Measurements from ENCODE around the gene MAP3K3. TPM values are rescaled to one million over a fixed set of nuclear protein-coding genes. Genes with fewer than 3 reads are reported as not detected.

MAP3K3 gene
- total RNA-seq, 1 donor from 2014 or later, result 54.6 TPM

DNA sequence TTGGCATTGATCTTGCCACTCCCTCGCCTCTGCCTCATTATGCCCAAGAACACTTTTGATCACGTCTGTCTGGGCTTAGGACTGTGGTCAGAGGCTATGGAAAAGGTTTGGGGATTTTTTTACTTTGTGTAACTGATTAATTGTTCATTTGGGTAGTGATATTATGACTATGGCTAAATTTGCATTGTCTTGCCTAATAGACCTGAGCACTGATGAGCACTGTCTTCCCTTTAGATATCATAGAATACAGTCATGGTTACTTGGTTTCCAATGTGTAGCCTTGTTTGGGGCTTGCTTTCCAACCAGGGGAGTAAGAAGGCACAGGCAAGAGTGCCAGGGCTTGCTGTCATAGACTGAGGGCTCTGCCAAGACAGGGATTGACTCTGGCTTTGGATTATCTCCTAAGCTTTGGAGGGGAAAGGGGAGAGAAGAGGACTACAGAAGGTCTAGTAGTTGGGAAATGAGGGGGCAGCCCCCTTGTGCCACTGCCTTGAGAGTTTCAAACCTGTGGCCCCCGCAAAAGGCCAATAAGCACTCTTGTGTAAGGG lies 64.0 kb downstream of the MAP3K3 start:
- Mint-ChIP-seq H3K9me3 (ENCODE audit: unreplicated experiment) (peaks cover 5% of the 10 kb centered on the region), H3K36me3 (ENCODE audit: unreplicated experiment) (no peaks in the 10 kb centered on the region), H3K4me1 (ENCODE audit: low read depth, unreplicated experiment) (peaks cover 4% of the 10 kb centered on the region), H3K27me3 (ENCODE audit: unreplicated experiment) (no peaks in the 10 kb centered on the region), H3K27ac (ENCODE audit: unreplicated experiment) (no peak overlapping the region), H3K4me3 (ENCODE audit: unreplicated experiment) (no peak overlapping the region)
- DNase-seq, result no peak
- TF ChIP-seq, protein P1, sequence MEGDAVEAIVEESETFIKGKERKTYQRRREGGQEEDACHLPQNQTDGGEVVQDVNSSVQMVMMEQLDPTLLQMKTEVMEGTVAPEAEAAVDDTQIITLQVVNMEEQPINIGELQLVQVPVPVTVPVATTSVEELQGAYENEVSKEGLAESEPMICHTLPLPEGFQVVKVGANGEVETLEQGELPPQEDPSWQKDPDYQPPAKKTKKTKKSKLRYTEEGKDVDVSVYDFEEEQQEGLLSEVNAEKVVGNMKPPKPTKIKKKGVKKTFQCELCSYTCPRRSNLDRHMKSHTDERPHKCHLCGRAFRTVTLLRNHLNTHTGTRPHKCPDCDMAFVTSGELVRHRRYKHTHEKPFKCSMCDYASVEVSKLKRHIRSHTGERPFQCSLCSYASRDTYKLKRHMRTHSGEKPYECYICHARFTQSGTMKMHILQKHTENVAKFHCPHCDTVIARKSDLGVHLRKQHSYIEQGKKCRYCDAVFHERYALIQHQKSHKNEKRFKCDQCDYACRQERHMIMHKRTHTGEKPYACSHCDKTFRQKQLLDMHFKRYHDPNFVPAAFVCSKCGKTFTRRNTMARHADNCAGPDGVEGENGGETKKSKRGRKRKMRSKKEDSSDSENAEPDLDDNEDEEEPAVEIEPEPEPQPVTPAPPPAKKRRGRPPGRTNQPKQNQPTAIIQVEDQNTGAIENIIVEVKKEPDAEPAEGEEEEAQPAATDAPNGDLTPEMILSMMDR (IDR thresholded peaks at IDR 0.05; ENCODE audit: partially characterized antibody, unreplicated experiment), result no peak

DNA sequence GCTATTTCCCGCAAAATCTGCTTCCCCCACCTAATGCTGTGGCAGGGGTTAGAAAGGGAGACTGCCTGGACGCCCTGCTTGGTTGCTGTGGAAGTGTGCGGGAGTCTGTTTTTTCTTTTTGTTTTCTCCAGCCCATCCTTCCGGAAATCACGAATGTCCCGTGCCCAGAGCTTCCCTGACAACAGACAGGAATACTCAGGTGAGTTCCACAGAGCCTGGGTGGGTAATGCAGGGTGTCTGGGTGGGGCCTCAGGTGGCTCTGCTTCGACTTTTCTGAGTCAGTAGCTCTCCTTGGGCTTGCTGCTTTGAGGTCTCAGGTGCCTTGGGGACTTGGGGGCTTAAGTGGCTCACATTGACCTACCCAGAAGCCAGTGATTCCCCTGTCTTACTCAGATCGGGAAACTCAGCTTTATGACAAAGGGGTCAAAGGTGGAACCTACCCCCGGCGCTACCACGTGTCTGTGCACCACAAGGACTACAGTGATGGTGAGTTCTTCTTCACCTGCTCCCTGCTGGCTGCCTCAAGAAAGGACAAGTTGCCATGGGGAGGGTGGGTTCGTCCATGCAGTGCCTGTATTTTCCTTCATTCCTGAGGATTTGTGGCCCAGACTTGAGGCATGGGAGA lies 66.3 kb downstream of the MAP3K3 start:
- no peak for DNase-seq
- H3K4me3 Mint-ChIP-seq (ENCODE audit: unreplicated experiment), result no peak overlapping the region
- TF ChIP-seq, protein P1 (IDR thresholded peaks at IDR 0.05; ENCODE audit: partially characterized antibody, unreplicated experiment), result no peak
- peaks cover 25% of the 10 kb centered on the region for H3K4me1 Mint-ChIP-seq (ENCODE audit: low read depth, unreplicated experiment)
- no peak overlapping the region for H3K27ac Mint-ChIP-seq (ENCODE audit: unreplicated experiment)
- H3K9me3 Mint-ChIP-seq (ENCODE audit: unreplicated experiment), result peaks cover 14% of the 10 kb centered on the region
- H3K27me3 Mint-ChIP-seq (ENCODE audit: unreplicated experiment), result peaks cover 5% of the 10 kb centered on the region
- no peaks in the 10 kb centered on the region for H3K36me3 Mint-ChIP-seq (ENCODE audit: unreplicated experiment)

DNA sequence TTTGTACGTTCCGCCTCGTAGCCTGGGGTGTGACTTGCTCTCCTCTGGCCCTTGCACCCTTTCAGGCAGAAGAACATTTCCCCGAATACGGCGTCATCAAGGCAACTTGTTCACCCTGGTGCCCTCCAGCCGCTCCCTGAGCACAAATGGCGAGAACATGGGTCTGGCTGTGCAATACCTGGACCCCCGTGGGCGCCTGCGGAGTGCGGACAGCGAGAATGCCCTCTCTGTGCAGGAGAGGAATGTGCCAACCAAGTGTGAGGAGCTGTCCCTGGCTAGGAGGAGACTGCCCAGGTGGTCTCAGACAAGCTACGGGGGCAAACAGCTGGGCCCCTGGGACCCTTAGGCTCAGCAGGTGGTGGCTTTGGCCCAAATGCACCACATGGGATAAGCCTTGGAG lies 67.3 kb downstream of the MAP3K3 start:
- no peak overlapping the region for H3K4me3 Mint-ChIP-seq (ENCODE audit: unreplicated experiment)
- peaks cover 19% of the 10 kb centered on the region for H3K9me3 Mint-ChIP-seq (ENCODE audit: unreplicated experiment)
- peaks cover 32% of the 10 kb centered on the region for H3K4me1 Mint-ChIP-seq (ENCODE audit: low read depth, unreplicated experiment)
- DNase-seq, result no peak
- TF ChIP-seq, protein P1 (IDR thresholded peaks at IDR 0.05; ENCODE audit: partially characterized antibody, unreplicated experiment), result no peak
- no peaks in the 10 kb centered on the region for H3K36me3 Mint-ChIP-seq (ENCODE audit: unreplicated experiment)
- H3K27ac Mint-ChIP-seq (ENCODE audit: unreplicated experiment), result no peak overlapping the region
- H3K27me3 Mint-ChIP-seq (ENCODE audit: unreplicated experiment), result peaks cover 13% of the 10 kb centered on the region

DNA sequence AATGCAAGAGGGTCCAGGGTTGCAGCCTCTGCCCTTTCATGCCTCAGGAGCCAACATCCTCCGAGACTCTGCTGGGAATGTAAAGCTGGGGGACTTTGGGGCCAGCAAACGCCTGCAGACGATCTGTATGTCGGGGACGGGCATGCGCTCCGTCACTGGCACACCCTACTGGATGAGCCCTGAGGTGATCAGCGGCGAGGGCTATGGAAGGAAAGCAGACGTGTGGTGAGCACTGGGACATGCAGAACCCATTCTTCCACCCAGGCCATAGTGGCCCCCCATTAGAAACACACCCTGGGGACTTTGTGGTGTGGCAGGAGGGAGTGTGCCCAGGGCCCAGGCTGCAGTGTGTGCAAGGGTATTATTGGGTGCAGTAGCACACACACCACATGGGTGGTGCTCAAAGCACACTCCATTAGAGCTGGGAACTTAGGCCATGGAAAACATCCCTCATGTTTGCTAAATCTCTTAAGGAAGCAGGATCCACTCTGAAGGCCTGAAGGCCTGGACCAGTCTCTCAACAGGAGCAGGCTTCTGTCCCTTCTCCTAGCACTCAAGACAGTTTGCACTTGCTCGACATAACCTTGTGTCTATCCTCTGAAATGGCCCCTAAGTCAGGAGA lies 70.1 kb downstream of the MAP3K3 start:
- peaks cover 26% of the 10 kb centered on the region for H3K27me3 Mint-ChIP-seq (ENCODE audit: unreplicated experiment)
- no peak for DNase-seq
- peak overlapping the region; percentile 99 for H3K27ac Mint-ChIP-seq (ENCODE audit: unreplicated experiment)
- H3K4me3 Mint-ChIP-seq (ENCODE audit: unreplicated experiment), result peak overlapping the region; percentile 74
- TF ChIP-seq, protein P1 (IDR thresholded peaks at IDR 0.05; ENCODE audit: partially characterized antibody, unreplicated experiment), result no peak
- peaks cover 33% of the 10 kb centered on the region for H3K9me3 Mint-ChIP-seq (ENCODE audit: unreplicated experiment)
- no peaks in the 10 kb centered on the region for H3K36me3 Mint-ChIP-seq (ENCODE audit: unreplicated experiment)
- H3K4me1 Mint-ChIP-seq (ENCODE audit: low read depth, unreplicated experiment), result peaks cover 55% of the 10 kb centered on the region
